ENCODE results near the gene TTN. TPM values are rescaled to one million over a fixed set of nuclear protein-coding genes. Genes with fewer than 3 reads are reported as not detected.

Gene TTN
- total RNA-seq, 3 donors from 2014 or later: 1.3 to 8.6 (median 2.1) TPM

DNA sequence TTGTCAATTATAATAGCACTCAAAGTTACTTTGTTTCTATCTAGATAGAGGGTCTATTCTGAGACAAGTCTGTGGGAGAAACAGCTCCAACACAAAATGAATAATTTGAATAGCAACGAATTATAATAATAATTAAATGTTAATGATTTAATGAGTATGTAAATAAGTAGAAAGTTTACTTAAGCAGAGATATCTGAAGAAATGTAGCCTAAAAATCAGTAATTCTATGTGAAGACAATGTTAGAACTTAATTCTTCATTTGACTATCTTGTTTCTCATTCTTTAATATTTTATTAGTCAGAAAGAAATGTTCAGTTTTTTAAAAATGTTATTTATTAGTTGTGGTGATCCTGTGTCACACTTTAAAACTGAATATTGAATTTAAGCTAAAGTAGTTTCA lies 165.7 kb downstream of the TTN start:
- no peak for TF ChIP-seq CTCF (IDR thresholded peaks at IDR 0.05)
- Histone ChIP-seq H3K36me3 (ENCODE audit: low read depth) (no peaks in the 10 kb centered on the region), H3K4me1 (ENCODE audit: low read depth) (no peaks in the 10 kb centered on the region), H3K9me3 (no peaks in the 10 kb centered on the region), H3K4me3 (no peak overlapping the region)
- intact Hi-C loops (cut with DNase I, micrococcal nuclease): no loop called here
- DNase-seq: no peak
- ATAC-seq: no peak

DNA sequence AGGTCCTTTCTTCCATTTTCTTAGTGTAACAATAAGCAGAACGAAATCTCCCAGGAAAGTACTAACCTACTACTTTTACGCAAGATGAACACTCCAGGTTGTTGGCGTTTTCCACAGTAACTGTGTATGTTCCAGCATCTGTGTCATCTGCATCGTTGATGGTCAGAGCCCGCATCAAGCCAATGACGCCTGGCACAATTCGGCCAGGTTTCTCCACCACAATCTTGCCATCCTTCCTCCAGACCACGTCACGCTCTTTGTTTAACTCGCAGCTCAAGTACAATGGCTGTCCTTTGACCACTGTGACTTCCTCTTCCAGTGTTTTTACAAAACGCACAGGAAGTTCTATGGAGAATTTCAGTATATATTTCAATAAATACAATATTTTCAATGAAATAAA lies 171.3 kb downstream of the TTN start:
- Histone ChIP-seq H3K9me3 (no peaks in the 10 kb centered on the region), H3K4me3 (no peak overlapping the region), H3K36me3 (ENCODE audit: low read depth) (no peaks in the 10 kb centered on the region), H3K4me1 (ENCODE audit: low read depth) (no peaks in the 10 kb centered on the region)
- TF ChIP-seq CTCF (IDR thresholded peaks at IDR 0.05): no peak
- DNase-seq: no peak
- ATAC-seq: no peak
- intact Hi-C loops (cut with DNase I, micrococcal nuclease): no loop called here

DNA sequence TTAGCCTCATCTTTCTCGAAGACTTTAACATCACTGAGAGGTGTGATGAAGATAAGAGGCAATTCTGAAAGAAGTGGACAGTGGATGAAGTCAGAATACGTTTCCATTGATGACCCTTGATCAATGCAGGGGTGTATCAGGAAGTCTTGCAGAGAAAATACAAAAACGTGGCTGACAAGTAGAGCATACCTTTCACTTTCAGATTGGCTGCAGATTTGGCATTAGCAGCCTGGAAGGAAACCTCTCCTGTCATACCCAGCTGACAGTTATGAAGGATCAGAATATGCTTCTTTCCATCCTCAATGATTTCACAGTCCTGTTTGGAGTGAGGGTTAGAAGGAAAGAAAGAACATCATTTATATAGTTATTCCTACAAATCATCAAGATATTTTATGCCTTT lies 174.5 kb downstream of the TTN start:
- TF ChIP-seq CTCF (IDR thresholded peaks at IDR 0.05): no peak
- Histone ChIP-seq H3K4me1 (ENCODE audit: low read depth) (no peaks in the 10 kb centered on the region), H3K4me3 (no peak overlapping the region), H3K36me3 (ENCODE audit: low read depth) (no peaks in the 10 kb centered on the region), H3K9me3 (no peaks in the 10 kb centered on the region)
- intact Hi-C loops (cut with DNase I, micrococcal nuclease): no loop called here
- DNase-seq (no peak), ATAC-seq (no peak)

DNA sequence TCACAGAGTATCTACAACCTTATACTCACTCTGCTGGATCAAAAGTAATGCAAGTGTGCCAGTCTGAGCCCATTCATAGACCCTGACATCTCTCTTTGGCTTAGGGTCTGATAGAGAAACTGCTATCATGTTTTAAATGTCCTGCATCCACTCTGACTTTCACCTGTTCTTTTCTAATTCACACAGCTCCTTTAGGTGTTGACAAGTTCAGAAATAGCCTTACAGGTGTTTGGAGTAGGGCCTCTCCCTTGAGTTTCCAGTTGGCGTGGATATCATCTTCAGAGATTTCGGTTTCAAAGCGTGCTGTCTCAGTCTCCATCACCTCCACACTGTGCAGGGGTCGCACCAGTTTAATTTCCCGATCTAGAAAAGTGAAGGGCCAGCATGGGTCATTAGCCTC lies 176.6 kb downstream of the TTN start:
- Histone ChIP-seq H3K36me3 (ENCODE audit: low read depth) (no peaks in the 10 kb centered on the region), H3K9me3 (no peaks in the 10 kb centered on the region), H3K4me3 (no peak overlapping the region), H3K4me1 (ENCODE audit: low read depth) (no peaks in the 10 kb centered on the region)
- ATAC-seq: no peak
- TF ChIP-seq CTCF (IDR thresholded peaks at IDR 0.05): no peak
- intact Hi-C loops (cut with DNase I, micrococcal nuclease): no loop called here
- no peak for DNase-seq

- DNase-seq (peak in 1 of 3 donors; percentile 33), ATAC-seq (no peak)
- no peaks in the 10 kb centered on the region for H3K36me3 ChIP-seq (ENCODE audit: low read depth)
These were observed 177.8 kb downstream of the TTN start for GRCh38 chr2:178629463-178629862.

More at GRCh38 chr2:178629463-178629862, 177.8 kb downstream of the TTN start:
- Histone ChIP-seq H3K4me3 (no peak overlapping the region), H3K9me3 (no peaks in the 10 kb centered on the region), H3K4me1 (ENCODE audit: low read depth) (no peaks in the 10 kb centered on the region)
- intact Hi-C loops (cut with DNase I, micrococcal nuclease): no loop called here
- no peak for TF ChIP-seq CTCF (IDR thresholded peaks at IDR 0.05)
